GM12878 (cell line): ENCODE data around the gene GLOD5. TPM values are rescaled to one million over a fixed set of nuclear protein-coding genes. Genes with fewer than 3 reads are reported as not detected.

ENCODE experiments used
- BCL11A ChIP-seq: IDR thresholded peaks from 2 replicates; pipeline ENCODE4 v1.6.1; 2011; ENCODE audit warnings: low read depth, low read length
- BMI1 ChIP-seq: fragments of 450-650 bp; IDR thresholded peaks from 2 replicates; pipeline ENCODE4 v1.6.1; 2016; ENCODE audit warnings: mild to moderate bottlenecking, moderate library complexity, borderline replicate concordance
- CEBPB ChIP-seq, 2 experiments: fragments of 150-350 bp in 1 of 2; IDR thresholded peaks; 2 replicates each; pipeline ENCODE4 v1.6.1; 2012 to 2014; ENCODE audit warnings: low read depth in 2 of 2, low read length in 2 of 2, borderline replicate concordance in 1 of 2, inconsistent platforms in 1 of 2
- EED ChIP-seq: sonication (generic); IDR thresholded peaks from 2 replicates; pipeline ENCODE4 v1.6.1; 2016; ENCODE audit warnings: antibody characterized with exemption, low read depth
- ELK1 ChIP-seq: IDR thresholded peaks from 2 replicates; pipeline ENCODE4 v1.6.1; 2012; ENCODE audit warnings: low read depth, low read length, improper control_type of control experiment
- ETV6 ChIP-seq, 2 experiments: fragments of 450-650 bp in 1 of 2; IDR thresholded peaks in 1 of 2; conservative IDR thresholded peaks in 1 of 2; 2 replicates each; pipeline ENCODE4 v1.6.1; 2014; ENCODE audit warnings: antibody characterized with exemption in 1 of 2, borderline replicate concordance in 1 of 2, low read depth in 1 of 2, mild to moderate bottlenecking in 1 of 2, moderate library complexity in 1 of 2
- EZH2 ChIP-seq: IDR thresholded peaks from 2 replicates; pipeline ENCODE4 v1.6.1; 2012; ENCODE audit warnings: low read depth, mild to moderate bottlenecking, control low read depth, inconsistent platforms, low read length, borderline replicate concordance; ENCODE audit not compliant: control insufficient read depth
- GABPA ChIP-seq: IDR thresholded peaks from 2 replicates; pipeline ENCODE4 v1.6.1; 2014; ENCODE audit warnings: antibody characterized with exemption, low read depth, mild to moderate bottlenecking, inconsistent platforms
- GATAD2B ChIP-seq: fragments of 450-650 bp; conservative IDR thresholded peaks from 2 replicates; pipeline ENCODE4 v1.6.1; 2017; ENCODE audit warnings: low read depth, mild to moderate bottlenecking, moderate library complexity
- MEF2A ChIP-seq: IDR thresholded peaks from 2 replicates; pipeline ENCODE4 v1.6.1; 2011; ENCODE audit warnings: low read depth, mild to moderate bottlenecking, low read length, moderate library complexity; ENCODE audit not compliant: insufficient read depth
- NBN ChIP-seq: fragments of 450-650 bp; IDR thresholded peaks from 2 replicates; pipeline ENCODE4 v1.6.1; 2016
- PBX3 ChIP-seq: IDR thresholded peaks from 2 replicates; pipeline ENCODE4 v1.6.1; 2011; ENCODE audit warnings: mild to moderate bottlenecking, low read depth, low read length, moderate library complexity; ENCODE audit not compliant: insufficient replicate concordance
- RELA ChIP-seq: fragments of 450-650 bp; IDR thresholded peaks from 2 replicates; pipeline ENCODE4 v1.8.0; 2014; ENCODE audit warnings: borderline replicate concordance; ENCODE audit not compliant: partially characterized antibody
- REST ChIP-seq: IDR thresholded peaks from 2 replicates; pipeline ENCODE4 v1.6.1; 2012; ENCODE audit warnings: mild to moderate bottlenecking, low read depth, low read length
- RFX5 ChIP-seq: IDR thresholded peaks from 2 replicates; pipeline ENCODE4 v1.6.1; 2011; ENCODE audit warnings: low read depth, low read length, improper control_type of control experiment
- SIX5 ChIP-seq: IDR thresholded peaks from 2 replicates; pipeline ENCODE4 v1.6.1; 2011; ENCODE audit warnings: mild to moderate bottlenecking, low read depth, low read length, moderate library complexity; ENCODE audit not compliant: severe bottlenecking
- SMAD5 ChIP-seq: IDR thresholded peaks from 2 replicates; pipeline ENCODE4 v1.6.1; 2016; ENCODE audit warnings: antibody characterized with exemption, low read depth
- SREBF1 ChIP-seq: IDR thresholded peaks from 2 replicates; pipeline ENCODE4 v1.6.1; 2012; ENCODE audit warnings: mild to moderate bottlenecking, low read length
- ZNF592 ChIP-seq: fragments of 450-650 bp; IDR thresholded peaks from 2 replicates; pipeline ENCODE4 v1.6.1; 2017; ENCODE audit warnings: mild to moderate bottlenecking, moderate library complexity
- ZSCAN29 ChIP-seq: fragments of 450-650 bp; IDR thresholded peaks from 2 replicates; pipeline ENCODE4 v1.6.1; 2017; ENCODE audit warnings: mild to moderate bottlenecking, moderate library complexity
- polyA plus RNA-seq, 11 experiments: library from polyadenylated mRNA; depleted of rRNA in 4 of 11; unstranded in 6 of 11; stranded (reverse) in 5 of 11; fragments of >200 nt; fragmentation: Nextera tagmentation in 4 of 11; fragmentation: Illumina TruSeq in 1 of 11; extraction: Ambion mirVana in 4 of 11; extraction: Trizol in 1 of 11; gene quantifications; 1 replicate in 1 of 11; 2 replicates in 10 of 11; pipeline versions ENCODE4 v1.2.1 to v1.2.3, GENCODE V29; 2011 to 2016; ENCODE audit warnings: inconsistent platforms in 2 of 11, missing spikeins in 2 of 11, low read depth in 1 of 11
- total RNA-seq, 4 experiments: library from RNA; depleted of rRNA in 3 of 4; stranded (reverse); fragments of >200 nt in 3 of 4; fragmentation: Illumina TruSeq in 1 of 4; extraction: Trizol in 1 of 4; gene quantifications; 2 replicates each; pipeline versions ENCODE4 v1.2.1 to v1.2.3, GENCODE V29; 2013 to 2021

GLOD5 gene
- total and polyA plus RNA-seq, 10 of the 15 experiments (the other 5 are each of a cell fraction or from before 2014, with no cell fraction given), result not detected

GRCh38 chrX:48801280-48802088 is 39.9 kb downstream of the GLOD5 start, which contains the start of gene HDAC6 (continued):
- TF ChIP-seq GATAD2B (0 out of 2 replicates have a peak, but pooled peaks have one; percentile 36), BCL11A (no peak), EED (no peak), ZNF592 (no peak), BMI1 (no peak), PBX3 (no peak), RFX5 (peak; percentile 67), ELK1 (no peak), RELA (peak; percentile 58), SMAD5 (no peak), REST (no peak), CEBPB (IDR thresholded peaks at IDR 0.05; ENCODE audit: borderline replicate concordance in 1 of 2, low read depth in 2 of 2, low read length in 2 of 2) (no peak), MEF2A (no peak), ZSCAN29 (no peak), EZH2 (no peak), ETV6 (conservative IDR thresholded peaks at IDR 0.05 in 1 of 2, IDR thresholded peaks at IDR 0.05 in 1 of 2; ENCODE audit: borderline replicate concordance in 1 of 2, low read depth in 1 of 2) (no peak), GABPA (no peak), SIX5 (no peak), NBN (peak; percentile 96), SREBF1 (no peak)
